T-helper 2 cell treated with Interferon-gamma antibody and Interleukin-4, amounts not matched to agents 100 ng/mL and 5 ng/mL, for 36 hours (primary cell): ENCODE data around the gene SHLD1. TPM values are rescaled to one million over a fixed set of nuclear protein-coding genes. Genes with fewer than 3 reads are reported as not detected.

ENCODE experiments used
- intact Hi-C: fragments of 100-400 bp; cut with micrococcal nuclease; formaldehyde crosslinking; loops from one replicate; pipeline ENCODE4 v1.15.1; 2023
- total RNA-seq: library from RNA; stranded (reverse); gene quantifications from 2 replicates; pipeline ENCODE4 v1.2.3, GENCODE V29; 2022

Gene SHLD1
- total RNA-seq, 1 donor from 2014 or later, result 15.0 TPM

- intact Hi-C loops, result no loop called here
Measured at GRCh38 chr20:5887386-5887785, 137.2 kb downstream of the SHLD1 start.

GRCh38 chr20:5888041-5888440, 137.8 kb downstream of the SHLD1 start:
- intact Hi-C loops, result no loop called here

- intact Hi-C loops, result no loop called here
Measured at GRCh38 chr20:5890773-5891441, 140.7 kb downstream of the SHLD1 start.

- intact Hi-C loops, result no loop called here
Measured at GRCh38 chr20:5893052-5893451, 142.9 kb downstream of the SHLD1 start.

GRCh38 chr20:5893621-5894020, 143.4 kb downstream of the SHLD1 start:
- intact Hi-C loops, result no loop called here

GRCh38 chr20:5895626-5896025, 145.4 kb downstream of the SHLD1 start:
- intact Hi-C loops, result no loop called here

- intact Hi-C loops, result no loop called here
Measured at GRCh38 chr20:5899444-5899843, 149.2 kb downstream of the SHLD1 start.

GRCh38 chr20:5900908-5901307, 150.7 kb downstream of the SHLD1 start:
- intact Hi-C loops, result no loop called here

- intact Hi-C loops, result no loop called here
Measured at GRCh38 chr20:5908981-5909380, 158.8 kb downstream of the SHLD1 start.

- intact Hi-C loops, result no loop called here
Measured at GRCh38 chr20:5910186-5910585, 160.0 kb downstream of the SHLD1 start.

- intact Hi-C loops, result no loop called here
Measured at GRCh38 chr20:5913166-5913565, 163.0 kb downstream of the SHLD1 start.

Other genes with a start within 250 kb of the SHLD1 start
- gene GPCPD1, start 139.4 kb upstream of the SHLD1 start, total RNA-seq, result 28.1 and 29.7 TPM in 2 replicates
- 0.07 TPM in 1 of 2 replicates, not detected in the other for gene CHGB, start 161.1 kb downstream of the SHLD1 start, total RNA-seq
- 21.4 TPM in 2 replicates for gene TRMT6, start 200.1 kb downstream of the SHLD1 start, total RNA-seq
- 34.3 and 35.7 TPM in 2 replicates for gene MCM8, start 200.3 kb downstream of the SHLD1 start, total RNA-seq